ENCODE measurements around the gene MED26. TPM values are rescaled to one million over a fixed set of nuclear protein-coding genes. Genes with fewer than 3 reads are reported as not detected.

The MED26 gene
- total and polyA plus RNA-seq, 10 of the 15 experiments (the other 5 are each of a cell fraction or from before 2014, with no cell fraction given): 1.1 to 21.4 (median 9.7) TPM

DNA sequence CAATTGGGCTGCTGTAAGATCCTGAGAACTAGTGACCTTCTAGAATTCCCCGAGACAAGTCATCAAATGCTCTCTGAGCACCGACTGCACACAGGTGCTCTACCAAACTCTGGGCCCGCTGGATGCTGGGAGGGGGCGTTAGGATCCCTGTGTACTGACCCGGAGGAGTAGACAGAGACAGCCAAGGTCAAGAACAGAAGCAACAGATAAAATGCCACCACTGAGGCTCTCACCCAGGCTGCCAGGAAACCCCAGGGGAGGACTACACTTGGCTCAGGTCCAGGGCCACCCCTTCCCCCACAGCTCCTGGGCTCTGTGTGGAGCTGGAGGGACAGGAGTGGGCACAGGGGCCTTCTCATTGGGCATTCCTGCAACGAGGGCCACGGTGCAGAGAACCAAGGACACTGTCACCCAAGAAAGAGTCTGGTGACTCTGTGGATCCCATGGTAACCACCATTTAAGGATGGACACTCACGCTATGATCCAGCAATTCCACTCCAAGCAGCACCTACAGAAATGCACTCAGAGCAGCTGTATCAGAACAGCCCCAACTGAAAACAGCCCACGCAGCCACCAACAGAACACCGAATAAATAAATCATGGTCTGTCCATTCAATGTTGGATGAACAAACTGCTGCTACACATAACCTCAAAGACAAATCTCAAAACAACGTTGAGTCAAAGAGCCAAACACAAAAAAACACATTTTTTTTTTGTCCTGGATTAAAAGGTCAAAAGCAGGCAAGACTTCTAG is 39.0 kb downstream of the MED26 start (continued):
- TF ChIP-seq ASH2L (IDR thresholded peaks at IDR 0.05; ENCODE audit: borderline replicate concordance, low read depth): 0 out of 2 replicates have a peak, but pooled peaks have one; percentile 12
- TF ChIP-seq, protein P1, sequence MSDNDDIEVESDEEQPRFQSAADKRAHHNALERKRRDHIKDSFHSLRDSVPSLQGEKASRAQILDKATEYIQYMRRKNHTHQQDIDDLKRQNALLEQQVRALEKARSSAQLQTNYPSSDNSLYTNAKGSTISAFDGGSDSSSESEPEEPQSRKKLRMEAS (IDR thresholded peaks at IDR 0.05; ENCODE audit: low read depth, low read length): no peak
- TF ChIP-seq IKZF2 (IDR thresholded peaks at IDR 0.05): no peak; a peak in 1 of 4 replicates
- no peak for TF ChIP-seq KDM1A (IDR thresholded peaks at IDR 0.05; ENCODE audit: borderline replicate concordance)
- TF ChIP-seq MEF2B (IDR thresholded peaks at IDR 0.05; ENCODE audit: partially characterized antibody, poor library complexity, severe bottlenecking): peak; percentile 78
- TF ChIP-seq FOS (IDR thresholded peaks at IDR 0.05; ENCODE audit: borderline replicate concordance, extremely low read depth, insufficient read length): no peak
- no peak for TF ChIP-seq SPI1 (IDR thresholded peaks at IDR 0.05; ENCODE audit: borderline replicate concordance, insufficient read depth, low read depth, low read length)
- no peak for TF ChIP-seq KAT2A (conservative IDR thresholded peaks at IDR 0.05; ENCODE audit: control insufficient read depth, low read depth, low read length)
- peak; percentile 2 for TF ChIP-seq SP1 (IDR thresholded peaks at IDR 0.05; ENCODE audit: low read depth, low read length)
- no peak for TF ChIP-seq YY1 (IDR thresholded peaks at IDR 0.05; ENCODE audit: low read depth, low read length)
- TF ChIP-seq WRNIP1 (IDR thresholded peaks at IDR 0.05; ENCODE audit: borderline replicate concordance, low read depth, low read length): no peak
- TF ChIP-seq ZNF274 (IDR thresholded peaks at IDR 0.05; ENCODE audit: insufficient read depth, insufficient read length): no peak
- TF ChIP-seq, protein P2, sequence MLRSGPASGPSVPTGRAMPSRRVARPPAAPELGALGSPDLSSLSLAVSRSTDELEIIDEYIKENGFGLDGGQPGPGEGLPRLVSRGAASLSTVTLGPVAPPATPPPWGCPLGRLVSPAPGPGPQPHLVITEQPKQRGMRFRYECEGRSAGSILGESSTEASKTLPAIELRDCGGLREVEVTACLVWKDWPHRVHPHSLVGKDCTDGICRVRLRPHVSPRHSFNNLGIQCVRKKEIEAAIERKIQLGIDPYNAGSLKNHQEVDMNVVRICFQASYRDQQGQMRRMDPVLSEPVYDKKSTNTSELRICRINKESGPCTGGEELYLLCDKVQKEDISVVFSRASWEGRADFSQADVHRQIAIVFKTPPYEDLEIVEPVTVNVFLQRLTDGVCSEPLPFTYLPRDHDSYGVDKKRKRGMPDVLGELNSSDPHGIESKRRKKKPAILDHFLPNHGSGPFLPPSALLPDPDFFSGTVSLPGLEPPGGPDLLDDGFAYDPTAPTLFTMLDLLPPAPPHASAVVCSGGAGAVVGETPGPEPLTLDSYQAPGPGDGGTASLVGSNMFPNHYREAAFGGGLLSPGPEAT (IDR thresholded peaks at IDR 0.05; ENCODE audit: low read depth): peak; percentile 6; the same call in 1 of the 2 replicates
- TF ChIP-seq, protein P3, sequence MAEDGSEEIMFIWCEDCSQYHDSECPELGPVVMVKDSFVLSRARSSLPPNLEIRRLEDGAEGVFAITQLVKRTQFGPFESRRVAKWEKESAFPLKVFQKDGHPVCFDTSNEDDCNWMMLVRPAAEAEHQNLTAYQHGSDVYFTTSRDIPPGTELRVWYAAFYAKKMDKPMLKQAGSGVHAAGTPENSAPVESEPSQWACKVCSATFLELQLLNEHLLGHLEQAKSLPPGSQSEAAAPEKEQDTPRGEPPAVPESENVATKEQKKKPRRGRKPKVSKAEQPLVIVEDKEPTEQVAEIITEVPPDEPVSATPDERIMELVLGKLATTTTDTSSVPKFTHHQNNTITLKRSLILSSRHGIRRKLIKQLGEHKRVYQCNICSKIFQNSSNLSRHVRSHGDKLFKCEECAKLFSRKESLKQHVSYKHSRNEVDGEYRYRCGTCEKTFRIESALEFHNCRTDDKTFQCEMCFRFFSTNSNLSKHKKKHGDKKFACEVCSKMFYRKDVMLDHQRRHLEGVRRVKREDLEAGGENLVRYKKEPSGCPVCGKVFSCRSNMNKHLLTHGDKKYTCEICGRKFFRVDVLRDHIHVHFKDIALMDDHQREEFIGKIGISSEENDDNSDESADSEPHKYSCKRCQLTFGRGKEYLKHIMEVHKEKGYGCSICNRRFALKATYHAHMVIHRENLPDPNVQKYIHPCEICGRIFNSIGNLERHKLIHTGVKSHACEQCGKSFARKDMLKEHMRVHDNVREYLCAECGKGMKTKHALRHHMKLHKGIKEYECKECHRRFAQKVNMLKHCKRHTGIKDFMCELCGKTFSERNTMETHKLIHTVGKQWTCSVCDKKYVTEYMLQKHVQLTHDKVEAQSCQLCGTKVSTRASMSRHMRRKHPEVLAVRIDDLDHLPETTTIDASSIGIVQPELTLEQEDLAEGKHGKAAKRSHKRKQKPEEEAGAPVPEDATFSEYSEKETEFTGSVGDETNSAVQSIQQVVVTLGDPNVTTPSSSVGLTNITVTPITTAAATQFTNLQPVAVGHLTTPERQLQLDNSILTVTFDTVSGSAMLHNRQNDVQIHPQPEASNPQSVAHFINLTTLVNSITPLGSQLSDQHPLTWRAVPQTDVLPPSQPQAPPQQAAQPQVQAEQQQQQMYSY (CRISPR knock-in tag; IDR thresholded peaks at IDR 0.05): no peak
- TF ChIP-seq TARDBP (IDR thresholded peaks at IDR 0.05; ENCODE audit: borderline replicate concordance): no peak
- no peak for TF ChIP-seq RCOR1 (conservative IDR thresholded peaks at IDR 0.05; ENCODE audit: low read depth, low read length)
- no peak for TF ChIP-seq RUNX3 (IDR thresholded peaks at IDR 0.05; ENCODE audit: low read length)
- TF ChIP-seq, protein P4, sequence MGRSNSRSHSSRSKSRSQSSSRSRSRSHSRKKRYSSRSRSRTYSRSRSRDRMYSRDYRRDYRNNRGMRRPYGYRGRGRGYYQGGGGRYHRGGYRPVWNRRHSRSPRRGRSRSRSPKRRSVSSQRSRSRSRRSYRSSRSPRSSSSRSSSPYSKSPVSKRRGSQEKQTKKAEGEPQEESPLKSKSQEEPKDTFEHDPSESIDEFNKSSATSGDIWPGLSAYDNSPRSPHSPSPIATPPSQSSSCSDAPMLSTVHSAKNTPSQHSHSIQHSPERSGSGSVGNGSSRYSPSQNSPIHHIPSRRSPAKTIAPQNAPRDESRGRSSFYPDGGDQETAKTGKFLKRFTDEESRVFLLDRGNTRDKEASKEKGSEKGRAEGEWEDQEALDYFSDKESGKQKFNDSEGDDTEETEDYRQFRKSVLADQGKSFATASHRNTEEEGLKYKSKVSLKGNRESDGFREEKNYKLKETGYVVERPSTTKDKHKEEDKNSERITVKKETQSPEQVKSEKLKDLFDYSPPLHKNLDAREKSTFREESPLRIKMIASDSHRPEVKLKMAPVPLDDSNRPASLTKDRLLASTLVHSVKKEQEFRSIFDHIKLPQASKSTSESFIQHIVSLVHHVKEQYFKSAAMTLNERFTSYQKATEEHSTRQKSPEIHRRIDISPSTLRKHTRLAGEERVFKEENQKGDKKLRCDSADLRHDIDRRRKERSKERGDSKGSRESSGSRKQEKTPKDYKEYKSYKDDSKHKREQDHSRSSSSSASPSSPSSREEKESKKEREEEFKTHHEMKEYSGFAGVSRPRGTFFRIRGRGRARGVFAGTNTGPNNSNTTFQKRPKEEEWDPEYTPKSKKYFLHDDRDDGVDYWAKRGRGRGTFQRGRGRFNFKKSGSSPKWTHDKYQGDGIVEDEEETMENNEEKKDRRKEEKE (IDR thresholded peaks at IDR 0.05): no peak
- TF ChIP-seq, protein P5, sequence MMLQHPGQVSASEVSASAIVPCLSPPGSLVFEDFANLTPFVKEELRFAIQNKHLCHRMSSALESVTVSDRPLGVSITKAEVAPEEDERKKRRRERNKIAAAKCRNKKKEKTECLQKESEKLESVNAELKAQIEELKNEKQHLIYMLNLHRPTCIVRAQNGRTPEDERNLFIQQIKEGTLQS (IDR thresholded peaks at IDR 0.05; ENCODE audit: borderline replicate concordance, extremely low read depth, low read depth, low read length): no peak
- TF ChIP-seq MTA3 (IDR thresholded peaks at IDR 0.05; ENCODE audit: borderline replicate concordance, low read length): no peak
- no peak for TF ChIP-seq RFX5 (IDR thresholded peaks at IDR 0.05; ENCODE audit: low read depth, low read length)
- TF ChIP-seq ESRRA (IDR thresholded peaks at IDR 0.05; ENCODE audit: low read length): no peak; the same call in 1 of the 2 replicates

Data from GM12878 (cell line).